Measurements from ENCODE around the gene PRKCA.
"Not testable (repeated sequence)": the region's sequence is repeated elsewhere in the genome, so short reads cannot be mapped to it uniquely, and the experiment has no call there.

PRKCA gene

GRCh38 chr17:66392783-66393437, 90.5 kb downstream of the PRKCA start:
- no peak for DNase-seq

GRCh38 chr17:66395961-66396360, 93.5 kb downstream of the PRKCA start:
- DNase-seq: no peak

GRCh38 chr17:66397486-66397885, 95.1 kb downstream of the PRKCA start:
- no peak for DNase-seq

- DNase-seq: no peak
These were observed 95.6 kb downstream of the PRKCA start for GRCh38 chr17:66398059-66398458.

- DNase-seq: no peak
These were observed 96.2 kb downstream of the PRKCA start for GRCh38 chr17:66398617-66399016.

DNA sequence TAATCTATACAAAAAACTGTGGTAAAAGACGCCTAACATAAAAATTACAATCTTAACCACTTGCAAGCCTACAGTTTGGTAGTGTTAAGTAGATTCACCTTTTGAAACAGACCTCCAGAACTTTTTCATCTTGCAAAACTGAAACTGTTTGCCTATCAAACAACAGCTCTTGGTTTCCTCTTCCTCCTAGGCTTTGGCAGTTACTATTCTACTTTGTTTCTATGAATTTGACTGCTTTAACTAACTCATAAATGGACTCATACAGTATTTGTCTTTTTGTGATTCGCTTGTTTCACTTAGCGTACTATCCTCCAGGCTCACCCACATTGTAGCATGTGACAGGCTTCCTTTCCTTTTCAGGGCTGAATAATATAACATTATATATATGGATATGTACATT, 97.0 kb downstream of the PRKCA start:
- no peak for DNase-seq

DNA sequence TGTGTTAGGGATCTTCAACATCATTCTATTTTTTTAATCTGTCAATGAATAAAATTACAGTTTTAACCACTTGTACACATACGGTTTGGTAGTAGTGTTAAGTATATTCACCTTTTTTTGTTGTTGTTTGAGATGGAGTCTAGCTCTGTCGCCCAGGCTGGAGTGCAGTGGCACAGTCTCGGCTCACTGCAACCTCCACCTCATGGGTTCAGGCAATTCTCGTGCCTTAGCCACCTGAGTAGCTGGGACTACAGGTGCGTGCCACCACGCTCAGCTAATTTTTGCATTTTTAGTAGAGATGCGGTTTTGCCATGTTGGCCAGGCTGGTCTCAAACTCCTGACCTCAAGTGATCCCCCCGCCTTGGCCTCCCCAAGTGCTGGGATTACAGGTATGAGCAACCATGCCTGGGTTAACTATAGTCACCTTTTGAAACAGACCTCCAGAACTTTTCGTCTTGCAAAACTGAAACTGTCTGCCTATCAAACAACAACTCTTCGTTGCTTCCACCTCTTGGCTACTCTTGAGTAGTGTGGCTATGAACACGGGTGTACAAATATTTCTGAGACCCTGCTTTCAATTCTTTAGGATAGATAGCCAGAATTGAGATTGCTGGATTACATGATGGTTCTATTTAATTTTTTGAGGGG, 97.8 kb downstream of the PRKCA start:
- not testable (repeated sequence) for DNase-seq

- DNase-seq: no peak
These were observed 98.3 kb downstream of the PRKCA start for GRCh38 chr17:66400698-66401097.

- DNase-seq: no peak
These were observed 99.0 kb downstream of the PRKCA start for GRCh38 chr17:66401364-66401763.

DNA sequence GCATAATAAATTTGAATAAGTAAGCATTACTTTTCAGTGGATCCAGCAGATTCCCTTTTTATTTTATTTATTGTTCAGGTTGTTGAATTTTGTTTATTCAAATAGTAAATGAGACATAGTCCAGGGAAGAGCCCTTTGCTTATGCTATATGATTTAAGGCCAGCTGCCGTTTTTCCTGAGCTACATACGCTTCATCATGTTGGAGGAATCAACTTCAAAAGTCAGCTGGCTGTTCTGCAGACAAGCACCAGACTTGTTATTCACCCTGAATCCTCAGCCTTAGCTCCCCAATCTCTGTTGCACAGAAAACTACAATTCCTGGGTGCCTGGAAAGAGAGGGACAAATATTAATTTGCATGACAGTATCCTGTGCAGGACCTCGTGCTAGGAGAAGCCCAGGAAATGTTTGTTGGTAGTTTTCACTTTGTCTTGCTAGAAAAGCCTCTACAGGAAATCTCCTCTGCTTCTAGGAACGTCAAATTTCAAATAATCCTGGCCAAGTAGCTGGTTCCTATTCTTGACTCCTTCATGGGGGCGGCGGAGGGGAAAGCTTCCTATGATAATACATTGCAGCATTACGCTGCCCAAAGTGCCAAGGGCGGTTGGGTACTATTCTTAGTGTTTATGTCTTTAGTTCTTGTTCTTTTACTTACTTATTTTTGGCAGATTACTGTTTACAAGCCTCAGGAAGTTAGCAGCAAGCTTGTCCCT, 101.6 kb downstream of the PRKCA start:
- no peak for DNase-seq

- no peak for DNase-seq
These were observed 103.6 kb downstream of the PRKCA start for GRCh38 chr17:66405836-66406677.

- no peak for DNase-seq
These were observed 104.6 kb downstream of the PRKCA start for GRCh38 chr17:66406701-66407644.

DNA sequence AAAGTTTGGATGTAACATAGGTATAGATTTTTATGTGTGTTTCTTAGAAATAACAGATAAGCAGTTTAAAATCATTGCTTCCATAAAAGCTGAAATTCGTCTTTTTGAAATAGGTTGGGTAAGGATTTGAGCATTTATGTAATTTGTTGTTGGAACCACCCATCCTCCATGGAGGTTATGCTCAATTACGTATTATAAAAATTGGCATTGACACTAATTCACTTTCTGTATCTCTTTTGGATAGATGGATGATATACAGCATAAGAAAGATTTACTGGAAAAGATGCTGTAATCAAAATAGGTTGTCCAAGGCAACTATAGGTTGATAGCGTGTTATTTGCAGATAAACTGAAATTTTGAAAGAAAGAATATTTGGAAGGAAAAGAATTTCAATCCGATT, 105.5 kb downstream of the PRKCA start:
- DNase-seq: no peak

DNA sequence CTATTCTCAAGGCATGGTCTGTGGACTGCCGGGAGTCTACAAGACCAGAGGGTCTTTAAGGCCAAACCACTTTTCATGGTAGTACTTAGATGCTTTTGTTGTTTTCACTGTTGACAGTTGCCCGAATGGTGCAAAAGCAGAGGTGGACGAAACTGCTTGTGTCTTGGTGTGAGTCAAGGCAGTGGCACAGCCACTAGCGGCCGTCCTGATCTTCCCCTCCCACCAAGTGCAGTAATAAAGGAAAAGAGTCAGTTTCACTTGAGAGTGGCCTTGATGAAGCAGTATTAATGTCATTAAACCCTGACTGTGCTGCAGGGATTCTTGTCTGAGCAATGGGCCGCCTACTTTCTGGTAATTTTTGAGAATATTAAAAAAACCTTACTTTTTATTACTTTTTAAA, 109.1 kb downstream of the PRKCA start:
- DNase-seq: no peak

DNA sequence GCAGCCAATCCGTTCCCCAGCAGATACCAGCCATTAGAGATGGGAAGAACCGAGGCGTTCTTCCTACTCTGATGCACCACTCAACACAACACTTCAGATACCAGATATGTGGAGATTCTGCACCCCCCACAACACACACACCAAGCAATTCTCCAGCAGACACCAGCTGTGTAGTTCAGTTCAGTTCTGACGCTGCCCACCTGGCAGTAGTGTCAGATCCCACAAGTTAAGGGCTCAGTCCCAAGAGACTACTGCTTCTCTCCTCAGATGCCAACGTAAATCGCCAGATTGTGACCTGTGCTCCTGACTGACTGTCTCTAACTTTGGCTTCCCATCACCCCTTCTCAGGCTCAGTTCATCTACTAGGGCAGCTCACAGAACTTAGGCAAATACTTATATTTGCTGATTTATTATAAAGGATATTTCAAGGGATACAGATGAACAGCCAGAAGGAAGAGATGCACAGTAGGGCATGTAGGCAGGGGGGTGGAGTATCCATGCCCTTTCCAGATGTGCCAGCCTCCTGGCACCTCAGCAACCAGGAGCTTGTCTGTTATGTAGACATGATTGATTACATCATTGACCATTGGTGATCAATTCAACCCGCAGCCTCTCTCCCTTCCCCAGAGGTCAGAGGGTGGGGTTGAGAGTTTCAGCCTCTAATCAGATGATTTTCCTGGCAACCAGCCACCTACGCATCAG, 110.6 kb downstream of the PRKCA start:
- DNase-seq: no peak

DNA sequence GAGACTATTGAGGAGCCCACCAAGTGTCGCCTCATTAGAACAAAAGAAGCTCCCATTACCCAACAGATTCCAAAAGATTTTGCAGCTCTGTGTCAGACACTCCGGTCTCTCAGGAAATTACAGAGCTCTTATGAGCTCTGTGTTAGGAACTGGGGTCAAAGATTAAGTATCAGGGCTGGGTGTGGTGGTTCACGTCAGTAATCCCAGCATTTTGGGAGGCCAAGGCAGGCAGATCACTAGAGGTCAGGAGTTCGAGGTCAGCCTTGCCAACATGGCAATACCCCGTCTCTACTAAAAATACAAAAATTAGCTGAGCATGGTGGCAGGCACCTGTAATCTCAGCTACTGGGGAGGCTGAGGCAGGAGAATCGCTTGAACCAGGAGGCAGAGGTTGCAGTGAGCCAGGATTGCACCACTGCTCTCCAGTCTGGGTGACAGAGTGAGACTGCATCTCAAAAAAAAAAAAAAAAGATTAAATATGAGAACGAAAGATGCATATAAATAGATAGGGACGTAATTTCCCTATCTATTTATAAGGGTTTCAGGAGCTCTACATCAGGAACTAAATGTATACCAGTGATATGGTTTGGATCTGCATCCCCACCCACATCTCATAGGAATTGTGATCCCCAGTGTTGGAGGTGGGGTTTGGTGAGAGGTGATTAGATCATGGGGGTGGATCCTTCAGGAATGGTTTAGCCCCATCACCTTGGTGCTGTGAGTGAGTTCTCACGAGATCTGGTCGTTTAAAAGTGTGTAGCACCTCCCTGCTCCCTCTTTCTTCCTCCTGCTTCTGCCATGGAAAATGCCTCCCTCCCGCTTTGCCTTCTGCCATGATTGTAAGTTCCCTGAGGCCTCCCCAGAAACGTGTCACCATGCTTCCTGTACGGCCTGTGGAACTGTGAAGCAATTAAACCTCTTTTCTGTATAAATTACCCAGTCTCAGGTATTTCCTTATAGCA, 111.4 kb downstream of the PRKCA start:
- no peak for DNase-seq

GRCh38 chr17:66414561-66415175, 112.3 kb downstream of the PRKCA start:
- no peak for DNase-seq

- no peak for DNase-seq
These were observed 113.2 kb downstream of the PRKCA start for GRCh38 chr17:66415366-66416206.

Measured in EL (cell line).